NT2/D1 (cell line): ENCODE results near the gene PCARE.

Experiments
- SUZ12 ChIP-seq: IDR thresholded peaks from 2 replicates; pipeline ENCODE4 v1.6.1; 2011; ENCODE audit not compliant: insufficient read length, insufficient read depth; ENCODE audit errors: extremely low read depth
- YY1 ChIP-seq: IDR thresholded peaks from 2 replicates; pipeline ENCODE4 v1.6.1; 2011; ENCODE audit not compliant: insufficient read length, insufficient read depth

DNA sequence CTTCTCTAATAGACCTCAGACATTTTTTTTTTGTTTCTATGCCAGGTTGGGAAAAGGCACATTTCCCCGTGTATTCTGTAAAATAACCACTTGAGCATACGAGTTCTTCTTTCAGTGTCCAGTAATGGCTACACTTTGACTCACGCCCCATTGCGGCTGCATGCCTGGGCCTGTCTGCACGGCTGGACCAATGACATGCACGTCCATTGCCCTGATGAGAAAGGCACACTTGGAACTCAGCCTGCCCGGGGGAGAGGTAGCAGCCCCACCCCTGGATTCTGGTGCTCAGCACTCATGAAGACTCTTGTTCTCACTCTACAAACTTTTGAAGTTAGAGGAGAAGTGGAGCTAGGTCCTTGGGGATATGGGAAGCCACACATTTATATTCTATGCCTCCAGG lies 5.8 kb downstream of the PCARE start:
- TF ChIP-seq YY1 (no peak), SUZ12 (no peak)
